Measurements from ENCODE around the gene HEPHL1.
"Not testable (repeated sequence)": the region's sequence is repeated elsewhere in the genome, so short reads cannot be mapped to it uniquely, and the experiment has no call there.

HEPHL1 gene

DNA sequence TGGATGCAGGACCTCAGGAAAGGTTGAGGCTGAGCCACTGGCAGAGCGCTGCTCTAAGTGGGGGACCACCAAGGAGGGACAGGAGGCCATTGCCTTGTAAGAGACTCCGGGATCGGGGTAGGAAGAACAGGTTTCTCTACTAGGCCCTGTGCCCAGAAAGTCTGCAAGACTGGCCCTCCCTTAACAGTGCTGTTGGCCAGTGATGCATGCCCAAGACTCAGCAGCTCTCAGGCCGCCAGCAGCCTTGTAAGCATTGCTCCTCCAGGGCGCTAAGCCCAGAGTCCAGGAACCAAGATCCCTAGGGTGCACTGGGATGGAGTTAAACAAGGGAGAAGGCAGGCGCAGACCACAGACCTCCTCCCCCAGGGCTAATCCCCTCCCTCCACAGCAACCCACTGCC, 68.2 kb downstream of the HEPHL1 start:
- no peak for DNase-seq (ENCODE audit: low read depth in 2 of 2)

DNA sequence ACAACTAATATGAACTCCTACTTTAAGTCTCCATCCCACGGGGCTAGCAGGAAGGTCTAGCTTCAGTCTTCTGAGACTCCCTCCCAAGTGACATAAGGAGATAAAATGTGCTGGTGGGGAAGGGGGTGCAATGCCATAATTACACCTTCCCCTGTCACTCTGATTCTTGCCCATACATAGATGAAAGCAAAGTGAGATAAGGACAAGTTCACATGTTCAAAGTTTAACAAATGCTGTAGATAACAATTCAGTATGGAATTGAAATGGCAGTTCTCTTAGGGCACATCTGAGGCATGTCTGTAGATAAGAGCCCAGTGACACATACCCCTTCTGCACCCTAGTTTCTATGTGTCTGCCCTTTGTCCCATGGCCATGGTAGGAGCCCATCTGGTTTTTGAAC, 69.2 kb downstream of the HEPHL1 start:
- DNase-seq (ENCODE audit: low read depth in 2 of 2) = no peak

DNA sequence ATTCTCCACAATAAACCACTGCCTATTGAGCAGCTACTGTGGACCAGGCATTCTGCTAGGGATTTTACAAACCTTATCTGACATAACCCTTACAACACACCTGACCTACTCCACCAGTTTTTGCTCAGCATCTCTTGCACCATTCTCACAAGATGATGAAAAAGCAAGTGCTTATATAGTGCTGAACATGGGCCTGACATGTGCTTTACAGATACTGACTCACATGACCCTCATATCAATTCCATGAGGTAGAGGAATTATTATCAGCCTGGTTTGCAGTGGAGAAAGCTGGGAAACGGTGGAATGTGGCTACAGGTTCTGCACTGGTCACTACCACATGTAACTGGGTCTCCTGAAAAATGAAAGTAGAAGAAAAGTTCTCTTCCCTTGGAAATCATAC, 69.9 kb downstream of the HEPHL1 start:
- DNase-seq (ENCODE audit: low read depth in 2 of 2) = no peak

DNA sequence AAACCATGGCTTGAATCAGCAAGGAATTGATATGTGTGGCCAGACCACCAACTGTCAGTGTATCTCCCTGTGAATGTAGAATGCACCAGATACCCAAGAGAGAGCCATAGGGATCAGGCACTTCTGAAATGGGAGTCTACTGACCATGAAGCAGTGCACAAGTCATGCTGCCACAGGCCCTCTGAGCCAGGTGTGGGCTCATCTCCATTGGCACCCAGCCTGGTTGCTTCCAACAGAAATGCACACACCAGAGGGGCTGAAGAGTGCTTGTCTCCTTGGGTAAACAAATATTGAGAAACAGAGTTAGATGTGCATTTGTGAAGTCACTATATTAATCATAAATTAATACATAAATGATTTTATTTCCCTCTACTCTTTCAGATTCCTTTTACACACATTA, 79.1 kb downstream of the HEPHL1 start:
- no peak for DNase-seq (ENCODE audit: low read depth in 2 of 2)

DNA sequence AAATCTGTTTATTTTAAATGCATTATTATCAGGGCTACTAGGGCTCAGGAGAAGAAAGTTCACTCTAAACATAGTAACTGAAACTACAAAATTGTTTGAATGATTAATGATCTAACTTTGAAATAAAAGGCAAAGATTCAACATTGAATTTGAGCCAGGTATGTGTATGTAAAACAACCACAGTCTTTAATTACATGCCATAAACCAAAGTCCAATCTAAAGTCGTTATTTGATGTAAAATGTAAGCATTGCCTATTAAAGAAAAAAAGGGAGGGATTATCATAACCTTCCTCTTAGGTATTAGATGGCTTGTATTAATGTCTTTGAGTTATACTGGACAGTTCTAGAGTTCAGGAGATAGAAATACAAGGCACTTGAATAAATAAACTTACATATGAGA, 82.3 kb downstream of the HEPHL1 start:
- no peak for DNase-seq (ENCODE audit: low read depth in 2 of 2)

DNA sequence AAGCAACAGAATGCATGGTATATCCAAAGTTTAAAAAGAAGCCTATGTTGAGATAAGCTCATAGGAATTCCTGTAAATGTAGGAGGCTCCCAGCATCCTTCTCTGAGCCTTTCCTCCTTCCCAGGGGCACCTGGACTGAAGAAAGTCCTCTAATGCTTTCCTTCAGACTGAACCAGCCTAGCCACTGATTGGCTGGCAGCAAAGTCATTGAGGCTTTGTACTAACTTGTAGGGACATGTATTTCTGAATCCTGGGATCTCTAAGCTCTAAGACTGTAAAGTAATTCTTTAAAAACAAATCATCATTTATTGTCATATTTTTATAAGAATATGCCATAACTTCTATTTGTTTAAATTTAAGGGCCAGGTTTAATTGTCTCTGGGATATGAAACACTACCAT, 83.6 kb downstream of the HEPHL1 start:
- DNase-seq (ENCODE audit: low read depth in 2 of 2) = no peak

DNA sequence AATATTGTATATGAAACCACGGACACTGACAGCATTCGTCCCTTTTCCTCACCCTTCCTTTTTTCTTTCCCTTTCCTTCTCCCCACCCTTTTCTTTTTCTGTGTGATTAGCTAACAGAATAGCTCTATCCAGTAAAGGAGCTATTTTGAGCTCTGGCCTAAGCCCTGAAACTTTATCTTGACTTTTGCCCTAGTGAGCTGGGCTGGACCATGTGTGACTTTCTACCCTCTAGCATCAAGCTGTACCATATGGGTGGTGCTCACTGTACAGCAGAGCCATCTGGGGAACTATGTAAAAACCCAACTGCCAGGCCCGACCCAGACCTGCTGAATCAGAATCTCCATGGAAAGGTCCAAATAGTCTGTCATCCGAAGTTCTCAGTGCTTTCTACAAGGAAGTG, 85.6 kb downstream of the HEPHL1 start:
- DNase-seq (ENCODE audit: low read depth in 2 of 2) = no peak

DNA sequence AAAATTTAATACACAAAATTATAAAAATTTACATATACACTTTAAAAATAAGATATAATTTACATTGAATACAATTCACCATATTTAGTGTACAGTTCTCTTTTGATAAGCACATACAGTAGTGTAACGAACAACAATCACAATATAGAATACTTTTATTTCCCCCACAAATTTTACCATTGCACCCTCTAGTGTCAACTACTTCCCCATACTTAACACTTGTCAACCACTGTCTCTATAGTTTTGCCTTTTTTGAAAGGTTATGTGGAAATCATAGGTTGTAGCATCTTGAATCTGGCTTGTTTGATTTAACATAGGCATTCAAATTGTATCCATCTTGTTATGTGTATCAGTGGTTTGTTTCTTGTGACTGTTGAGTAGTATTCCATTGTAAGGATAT, 86.2 kb downstream of the HEPHL1 start:
- DNase-seq (ENCODE audit: low read depth in 2 of 2) = no peak

DNA sequence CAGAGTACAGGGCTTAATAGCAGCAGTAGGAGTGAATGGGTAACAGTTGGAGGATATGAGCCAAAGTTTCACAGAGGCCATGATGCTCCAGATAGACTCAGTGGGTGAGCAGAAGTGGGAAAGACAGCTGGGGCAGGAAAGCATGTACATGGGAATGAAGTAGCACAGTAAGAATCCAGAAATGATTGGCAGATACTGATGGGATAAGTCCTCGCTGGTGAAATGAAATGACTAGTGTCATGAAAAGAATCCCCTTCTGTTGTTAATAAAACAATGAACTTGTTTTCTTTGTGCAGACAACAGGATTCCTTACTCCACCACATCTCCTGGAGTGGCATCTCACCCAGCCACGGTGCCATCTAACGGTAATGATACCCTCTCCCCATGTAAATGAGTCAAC, 90.1 kb downstream of the HEPHL1 start:
- DNase-seq (ENCODE audit: low read depth in 2 of 2) = no peak

DNA sequence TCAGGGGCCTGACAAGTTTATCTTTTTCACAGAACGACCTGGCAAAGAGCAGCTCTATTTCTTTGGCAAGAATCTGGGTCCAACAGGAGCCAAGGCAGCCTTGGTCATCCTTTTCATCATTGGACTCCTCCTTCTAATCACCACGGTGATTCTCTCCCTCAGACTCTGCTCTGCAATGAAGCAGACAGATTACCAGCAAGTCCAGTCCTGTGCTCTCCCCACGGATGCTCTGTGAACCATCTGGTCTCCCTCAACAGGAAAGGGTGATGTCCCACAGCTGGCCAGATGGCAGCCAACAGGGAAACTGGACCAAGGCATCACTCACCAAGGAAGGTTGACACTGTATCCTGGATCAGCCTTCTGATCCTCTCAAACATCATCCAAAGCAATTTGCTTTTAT, 90.5 kb downstream of the HEPHL1 start:
- DNase-seq (ENCODE audit: low read depth in 2 of 2) = no peak

DNA sequence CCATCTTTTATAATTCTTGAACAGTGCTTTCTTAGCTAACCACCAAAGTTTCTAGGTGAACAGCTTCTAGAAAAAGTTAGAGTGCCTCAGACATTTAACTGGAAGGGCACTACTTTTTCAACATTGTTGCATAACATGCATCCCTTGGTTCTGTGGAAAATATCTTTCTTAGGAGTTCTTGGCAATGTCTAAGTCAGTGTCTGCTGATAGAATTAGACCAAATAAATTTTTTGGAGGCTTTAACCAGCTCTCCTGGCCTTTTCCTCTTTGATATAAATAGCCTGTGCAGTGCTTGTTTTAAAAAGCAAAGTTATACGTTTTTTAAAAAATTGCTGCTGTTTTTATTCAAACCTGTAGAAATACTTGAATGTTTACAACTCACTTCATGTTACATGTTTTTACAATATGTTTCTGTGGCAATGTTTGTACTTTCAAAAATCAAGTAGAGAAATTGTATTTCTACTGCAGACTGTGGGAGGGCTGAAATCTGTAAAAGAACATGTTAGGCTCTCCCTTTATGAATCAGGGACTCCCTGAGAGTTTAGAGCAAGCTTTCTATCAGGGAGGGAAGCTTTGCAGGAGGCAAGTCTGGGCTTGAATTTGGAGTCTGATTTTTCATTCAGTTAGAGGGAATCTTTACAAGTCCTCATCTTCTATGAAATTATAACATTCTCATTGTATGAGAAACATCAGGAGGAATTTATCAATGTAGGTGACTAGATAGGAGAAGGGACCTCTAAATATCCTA, 91.2 kb downstream of the HEPHL1 start:
- no peak for DNase-seq (ENCODE audit: low read depth in 2 of 2)

DNA sequence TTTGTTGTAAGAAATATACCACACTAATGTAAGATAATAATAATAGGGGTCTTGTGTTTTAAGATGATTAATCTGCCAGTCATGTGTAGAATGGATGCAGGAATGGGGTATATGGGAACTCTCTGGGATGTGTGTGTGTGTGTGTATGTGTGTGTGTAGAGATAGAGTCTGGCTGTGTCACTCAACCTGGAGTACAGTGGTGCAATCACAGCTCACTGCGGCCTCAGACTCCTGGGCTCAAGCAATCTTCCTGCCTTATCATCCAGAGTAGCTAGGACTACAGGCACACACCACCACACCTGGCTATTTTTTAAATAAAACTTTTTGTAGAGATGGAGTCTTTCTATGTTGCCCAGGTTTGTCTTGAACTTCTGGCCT, 96.0 kb downstream of the HEPHL1 start:
- no peak for DNase-seq (ENCODE audit: low read depth in 2 of 2)

DNA sequence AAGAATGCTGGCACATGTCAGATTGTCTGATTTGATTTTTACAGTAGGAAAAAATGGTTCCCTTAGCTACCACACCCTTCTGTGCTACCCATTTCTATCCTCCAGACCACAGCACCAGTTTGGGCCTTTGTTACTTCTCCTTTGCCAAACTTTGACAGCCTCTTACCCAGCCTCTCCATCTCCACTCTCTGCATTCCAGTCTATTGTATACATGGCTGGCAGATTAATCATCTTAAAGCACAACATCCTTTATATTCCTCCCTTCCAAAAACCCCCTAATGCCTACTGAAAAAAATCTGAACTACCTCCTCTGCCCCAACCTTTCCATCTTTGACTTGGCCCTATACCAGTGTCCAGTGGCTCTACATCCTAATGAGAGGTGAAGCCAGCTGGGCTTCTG, 96.7 kb downstream of the HEPHL1 start:
- no peak for DNase-seq (ENCODE audit: low read depth in 2 of 2)

DNA sequence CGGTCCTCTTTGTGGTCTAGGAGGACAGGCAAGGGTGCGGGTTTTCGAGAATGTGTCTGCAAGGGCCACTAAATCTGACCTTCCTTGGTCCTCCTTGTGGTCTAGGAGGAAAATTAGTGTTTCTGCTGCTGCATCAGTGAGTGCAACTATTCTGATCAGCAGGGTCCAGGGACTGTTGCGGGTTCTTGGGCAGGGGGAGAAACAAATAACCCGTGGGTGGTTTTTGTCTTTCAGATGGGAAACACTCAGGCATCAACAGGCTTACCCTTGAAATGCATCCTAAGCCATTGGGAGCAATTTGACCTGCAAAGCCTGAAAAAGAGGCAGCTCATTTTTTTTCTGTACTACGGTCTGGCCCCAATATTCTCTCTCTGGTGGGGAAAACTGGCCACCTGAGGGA, 98.5 kb downstream of the HEPHL1 start:
- DNase-seq (ENCODE audit: low read depth in 2 of 2) = not testable (repeated sequence)

DNA sequence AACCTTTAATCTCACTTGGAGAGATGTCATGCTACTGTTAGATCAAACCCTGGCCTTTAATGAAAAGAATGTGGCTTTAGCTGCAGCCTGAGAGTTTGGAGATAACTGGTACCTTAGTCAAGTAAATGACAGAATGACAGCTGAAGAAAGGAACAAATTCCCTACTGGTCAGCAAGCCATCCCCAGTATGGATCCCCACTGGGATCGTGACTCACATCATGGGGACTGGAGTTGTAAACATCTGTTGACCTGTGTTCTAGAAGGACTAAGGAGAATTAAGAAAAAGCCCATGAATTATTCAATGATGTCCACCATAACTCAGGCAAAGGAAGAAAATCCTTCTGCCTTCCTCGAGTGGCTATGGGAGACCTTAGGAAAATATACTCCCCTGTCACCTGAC, 99.4 kb downstream of the HEPHL1 start:
- DNase-seq (ENCODE audit: low read depth in 2 of 2) = not testable (repeated sequence)

DNA sequence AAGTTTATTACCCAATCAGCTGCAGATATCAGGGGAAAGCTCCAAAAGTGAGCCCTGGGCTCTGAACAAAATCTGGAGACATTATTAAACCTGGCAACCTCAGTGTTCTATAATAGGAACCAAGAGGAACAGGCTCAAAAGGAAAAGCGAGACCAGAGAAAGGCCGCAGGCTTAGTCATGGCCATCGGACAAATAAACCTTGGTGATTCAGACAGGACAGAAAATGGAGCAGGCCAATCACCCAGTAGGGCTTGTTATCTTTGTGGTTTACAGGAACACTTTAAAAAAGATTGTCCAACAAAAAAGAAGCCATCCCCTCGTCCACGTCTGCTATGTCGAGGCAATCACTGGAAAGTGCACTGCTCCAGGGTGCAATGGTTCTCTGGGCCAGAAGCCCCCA, 99.8 kb downstream of the HEPHL1 start:
- DNase-seq (ENCODE audit: low read depth in 2 of 2) = no peak

DNA sequence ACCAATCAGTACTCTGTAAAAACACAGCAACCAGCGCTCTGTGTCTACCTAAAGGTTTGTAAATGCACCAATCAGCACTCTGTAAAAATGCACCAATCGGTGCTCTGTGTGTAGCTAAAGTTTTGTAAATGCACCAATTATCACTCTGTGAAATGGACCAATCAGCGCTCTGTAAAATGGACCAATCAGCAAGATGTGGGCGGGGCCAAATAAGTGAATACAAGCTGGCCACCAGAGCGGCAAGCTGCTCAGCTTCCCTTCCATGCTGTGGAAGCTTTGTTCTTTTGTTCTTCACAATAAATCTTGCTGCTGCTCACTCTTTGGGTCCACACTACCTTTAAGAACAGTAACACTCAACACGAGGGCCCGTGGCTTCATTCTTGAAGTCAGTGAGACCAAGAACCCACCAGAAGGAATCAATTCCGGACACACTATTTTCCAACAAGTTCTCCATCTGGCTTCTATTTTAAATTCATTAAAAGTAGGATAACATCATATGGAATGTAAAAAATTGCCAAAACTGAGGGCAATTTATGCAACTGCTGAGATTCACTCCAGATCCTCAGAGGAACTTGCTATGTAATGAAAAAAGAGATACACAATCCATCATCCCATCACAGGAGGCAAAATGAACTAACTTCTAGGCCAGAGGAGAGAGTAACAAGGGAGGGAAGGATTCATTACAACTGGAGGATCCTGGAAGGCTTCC, 104.4 kb downstream of the HEPHL1 start:
- DNase-seq (ENCODE audit: low read depth in 2 of 2) = peak; percentile 57 to 58

DNA sequence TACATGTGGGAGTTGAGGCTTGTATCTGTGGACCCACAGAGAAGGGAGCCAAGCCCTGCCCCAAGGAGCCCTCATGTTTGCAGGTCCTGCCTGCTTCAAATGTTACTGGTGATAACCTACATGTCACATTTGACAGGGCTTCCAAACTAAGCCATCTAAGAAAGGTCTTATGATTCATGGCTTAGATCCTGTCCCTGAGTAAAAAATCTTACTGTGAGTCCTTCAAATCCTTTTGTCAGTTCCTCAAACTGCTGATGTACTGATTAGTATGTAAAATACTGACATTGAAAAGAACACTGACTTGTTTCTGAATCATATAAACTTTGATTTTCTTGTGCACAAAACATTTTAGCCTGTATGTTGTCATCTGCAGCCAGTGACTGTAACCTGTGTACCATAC, 106.5 kb downstream of the HEPHL1 start:
- no peak for DNase-seq (ENCODE audit: low read depth in 2 of 2)

DNA sequence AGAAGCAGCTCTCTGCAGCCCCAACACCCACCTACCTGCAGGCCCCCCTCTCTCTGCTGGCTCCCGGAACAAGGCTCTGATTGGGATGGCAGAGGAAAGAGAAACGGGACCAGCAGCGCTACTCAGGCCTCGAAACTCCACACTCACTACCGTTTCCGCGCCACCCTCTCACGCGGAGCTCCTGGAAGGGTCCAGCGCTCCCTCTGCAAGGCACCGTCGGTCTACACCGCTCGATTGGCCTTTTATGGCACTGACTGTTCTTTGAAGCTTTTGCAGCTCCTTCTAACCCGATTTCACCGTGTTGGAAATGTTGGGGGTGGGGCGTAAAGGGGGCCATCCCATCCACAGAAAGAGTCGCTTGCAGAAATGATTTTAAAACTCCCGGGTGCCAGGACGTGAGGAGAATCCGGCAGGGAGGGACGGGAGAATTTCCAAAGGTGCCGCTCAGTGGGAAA, 107.2 kb downstream of the HEPHL1 start:
- DNase-seq (ENCODE audit: low read depth in 2 of 2) = no peak

DNA sequence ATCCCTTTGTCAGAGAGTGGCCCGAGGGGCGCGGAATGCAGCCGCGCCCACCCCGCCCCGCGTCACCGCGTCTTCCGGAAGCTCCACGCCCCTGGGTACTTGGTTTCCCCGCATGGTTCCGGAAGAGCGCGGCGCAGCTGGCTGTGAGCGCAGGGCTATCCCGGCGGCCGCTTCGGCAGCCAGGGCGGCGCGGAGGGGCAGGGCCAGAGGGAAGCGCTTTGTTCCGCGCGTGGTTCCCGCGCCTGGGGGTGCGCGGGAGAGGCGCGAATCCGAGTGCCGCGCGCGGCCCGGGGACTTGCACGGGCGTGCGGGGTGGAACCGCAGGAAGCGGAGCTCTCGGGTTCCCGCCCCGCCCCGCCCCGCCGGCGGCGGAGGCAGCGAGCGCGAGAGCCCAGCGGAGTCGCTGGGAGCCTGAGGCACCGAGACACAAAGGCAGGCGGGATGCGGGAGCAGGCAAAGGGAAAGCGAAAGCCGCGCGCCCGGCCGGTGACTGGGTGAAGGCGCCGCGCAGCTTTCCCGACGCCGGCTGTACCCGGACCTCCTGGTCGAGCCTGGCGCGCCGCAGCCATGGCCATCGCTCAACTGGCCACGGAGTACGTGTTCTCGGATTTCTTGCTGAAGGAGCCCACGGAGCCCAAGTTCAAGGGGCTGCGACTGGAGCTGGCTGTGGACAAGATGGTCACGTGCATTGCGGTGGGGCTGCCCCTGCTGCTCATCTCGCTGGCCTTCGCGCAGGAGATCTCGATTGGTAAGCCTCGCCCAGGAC, 107.8 kb downstream of the HEPHL1 start, which contains the start of gene PANX1:
PANX1 (plus strand) TSS at position 96 of the 766 bp plus-strand sequence; CDS start at position 568, 472 bp downstream.
- DNase-seq (ENCODE audit: low read depth in 2 of 2) = peak; percentile 50 to 58

DNA sequence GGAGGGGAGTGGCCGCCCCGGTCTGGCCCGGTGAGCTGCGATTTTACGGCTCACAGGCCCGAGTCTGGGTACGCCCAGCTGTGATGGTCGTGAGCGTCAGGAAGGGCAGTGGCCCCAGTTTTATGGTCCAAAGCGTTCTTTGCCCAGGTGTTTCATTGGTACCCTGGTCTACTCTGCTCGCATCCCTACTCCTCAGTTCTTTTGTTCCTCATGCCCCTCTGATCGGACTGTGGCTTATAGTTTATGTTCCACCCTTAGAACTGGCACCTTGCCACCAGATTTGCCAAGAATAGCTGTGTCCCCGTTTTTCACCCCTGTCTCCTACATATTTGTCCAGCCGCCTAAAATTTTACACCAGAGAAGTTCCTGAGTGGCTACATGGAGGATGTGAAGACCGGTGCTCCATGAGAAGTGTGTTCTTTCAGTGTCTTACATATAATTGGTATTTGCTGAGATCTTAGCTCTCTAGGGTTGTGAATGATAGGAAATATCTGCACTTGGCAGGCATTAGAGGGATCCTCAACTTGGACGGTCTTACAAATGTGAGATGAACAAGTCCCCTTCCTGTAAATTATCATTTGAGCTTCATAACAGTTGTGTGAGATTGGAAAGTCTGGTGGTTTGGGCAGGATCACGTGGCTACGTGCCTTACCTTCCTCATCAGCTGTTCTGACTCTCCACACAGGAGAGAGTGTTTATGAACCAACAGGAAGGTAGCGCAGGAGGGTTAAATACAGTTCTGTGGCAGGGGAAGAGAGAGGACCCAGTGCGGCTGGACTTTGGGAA, 108.6 kb downstream of the HEPHL1 start:
- no peak for DNase-seq (ENCODE audit: low read depth in 2 of 2)
